IMR-90 (cell line): ENCODE measurements around the gene SNTG2. TPM values are rescaled to one million over a fixed set of nuclear protein-coding genes. Genes with fewer than 3 reads are reported as not detected.

Experiments used
- ATAC-seq: fragments of 200-7000 bp; cut with Tn5 transposase; 2 replicates; pipeline ENCODE4 v1.9.1; 2020; ENCODE audit warnings: low read depth, mild to moderate bottlenecking, moderate library complexity
- BruUV-seq: library from RNA; stranded (reverse); fragments of 400-500 nt; replicated peaks from 2 replicates; lab custom pipeline; 2021; lab: Mats Ljungman, UMichigan
- CTCF ChIA-PET: fragments of 300-600 bp; formaldehyde crosslinking; extraction: SDS; loops from one replicate; lab custom pipeline; 2021; ENCODE audit warnings: antibody characterized with exemption; lab: Yijun Ruan, JAX
- POLR2A ChIA-PET: fragments of 300-600 bp; sonication (Branson Sonifier 250); formaldehyde crosslinking; loops from one replicate; lab custom pipeline; 2022; ENCODE audit warnings: antibody characterized with exemption; ENCODE audit not compliant: unreplicated experiment; lab: Charles Lee
- DNase-seq: peaks from one replicate; pipeline ENCODE4 v3.0.0; 2013
- H2AFZ ChIP-seq: replicated peaks from 2 replicates; pipeline ENCODE3; 2013; ENCODE audit warnings: low read length, mild to moderate bottlenecking; ENCODE audit not compliant: poor library complexity
- H2AK5ac ChIP-seq: 2 replicates; pipeline ENCODE4 v1.6.1; 2013; ENCODE audit warnings: low read depth, low read length, inconsistent platforms
- H2AK9ac ChIP-seq: replicated peaks from 2 replicates; pipeline ENCODE3; 2013; ENCODE audit warnings: mild to moderate bottlenecking, low read depth, low read length, moderate library complexity; ENCODE audit not compliant: poor library complexity
- H2BK120ac ChIP-seq: 2 replicates; pipeline ENCODE4 v1.6.1; 2013; ENCODE audit warnings: low read depth, low read length, inconsistent platforms
- H2BK15ac ChIP-seq: 3 replicates; pipeline ENCODE4 v1.6.1; 2013; ENCODE audit warnings: low read depth, low read length, inconsistent platforms
- H2BK20ac ChIP-seq: 2 replicates; pipeline ENCODE4 v1.6.1; 2013; ENCODE audit warnings: low read depth, mild to moderate bottlenecking, inconsistent platforms, low read length, moderate library complexity
- H2BK5ac ChIP-seq: 2 replicates; pipeline ENCODE4 v1.6.1; 2013; ENCODE audit warnings: mild to moderate bottlenecking, low read depth, low read length, inconsistent platforms; ENCODE audit not compliant: poor library complexity, severe bottlenecking
- H3K14ac ChIP-seq: replicated peaks from 2 replicates; pipeline ENCODE4 v1.6.1; 2013; ENCODE audit warnings: low read depth, low read length, inconsistent platforms
- H3K18ac ChIP-seq: 2 replicates; pipeline ENCODE4 v1.6.1; 2013; ENCODE audit warnings: low read depth, low read length, control low read depth
- H3K23ac ChIP-seq: 2 replicates; pipeline ENCODE4 v1.6.1; 2013; ENCODE audit warnings: low read depth, low read length, inconsistent platforms
- H3K27ac ChIP-seq: 2 replicates; pipeline ENCODE4 v1.5.1; 2013; ENCODE audit warnings: mild to moderate bottlenecking, control low read depth, low read length; ENCODE audit not compliant: insufficient read depth
- H3K27me3 ChIP-seq: 2 replicates; pipeline ENCODE4 v1.6.1; 2013; ENCODE audit warnings: low read length; ENCODE audit not compliant: control insufficient read depth, insufficient read depth
- H3K36me3 ChIP-seq: 2 replicates; pipeline ENCODE4 v1.6.1; 2013; ENCODE audit warnings: low read length, mixed read lengths; ENCODE audit not compliant: control insufficient read depth, insufficient read depth
- H3K4ac ChIP-seq: 2 replicates; pipeline ENCODE4 v1.6.1; 2013; ENCODE audit warnings: low read depth, low read length, inconsistent platforms
- H3K4me1 ChIP-seq: 2 replicates; pipeline ENCODE4 v1.6.1; 2013; ENCODE audit warnings: low read length, mixed read lengths; ENCODE audit not compliant: control insufficient read depth, insufficient read depth
- H3K4me2 ChIP-seq: 2 replicates; pipeline ENCODE4 v1.6.1; 2013; ENCODE audit warnings: low read depth, mild to moderate bottlenecking, control low read depth, low read length, moderate library complexity
- H3K4me3 ChIP-seq: 2 replicates; pipeline ENCODE4 v1.5.1; 2013; ENCODE audit warnings: low read depth, mild to moderate bottlenecking, control low read depth, low read length, moderate library complexity; ENCODE audit not compliant: insufficient read depth
- H3K56ac ChIP-seq: 2 replicates; pipeline ENCODE4 v1.6.1; 2013; ENCODE audit warnings: low read length, inconsistent platforms; ENCODE audit not compliant: insufficient read depth; ENCODE audit errors: extremely low read depth
- H3K79me1 ChIP-seq, 2 experiments: 2 replicates each; pipeline ENCODE4 v1.6.1; 2013; ENCODE audit warnings: low read length in 2 of 2, inconsistent platforms in 1 of 2, low read depth in 1 of 2
- H3K9ac ChIP-seq: 2 replicates; pipeline ENCODE4 v1.6.1; 2013; ENCODE audit warnings: low read depth, low read length, control low read depth
- H3K9me1 ChIP-seq: 2 replicates; pipeline ENCODE4 v1.6.1; 2013; ENCODE audit warnings: low read length, inconsistent platforms; ENCODE audit not compliant: insufficient read depth
- H3K9me3 ChIP-seq: 2 replicates; pipeline ENCODE4 v1.6.1; 2013; ENCODE audit warnings: low read length; ENCODE audit not compliant: control insufficient read depth, insufficient read depth
- H4K20me1 ChIP-seq: 2 replicates; pipeline ENCODE4 v1.6.1; 2013; ENCODE audit warnings: low read length, inconsistent platforms; ENCODE audit not compliant: insufficient read depth
- H4K5ac ChIP-seq: 2 replicates; pipeline ENCODE4 v1.6.1; 2013; ENCODE audit warnings: mild to moderate bottlenecking, low read depth, low read length, control low read depth
- H4K8ac ChIP-seq, 2 experiments: 2 replicates each; pipeline ENCODE4 v1.6.1; 2013; ENCODE audit warnings: low read depth in 2 of 2, low read length in 2 of 2, control low read depth in 1 of 2, inconsistent platforms in 1 of 2
- H4K91ac ChIP-seq: 2 replicates; pipeline ENCODE4 v1.6.1; 2013; ENCODE audit warnings: low read depth, low read length, inconsistent platforms; ENCODE audit not compliant: insufficient read depth
- BHLHE40 ChIP-seq: fragments of 150-350 bp; IDR thresholded peaks from 2 replicates; pipeline ENCODE4 v1.6.1; 2016; ENCODE audit warnings: mild to moderate bottlenecking, low read depth, low read length
- WGBS, 2 experiments: methylation state at CpG; one replicate each; pipeline versions ENCODE4 v1.1.5 to v1.1.7; 2013; ENCODE audit warnings: missing lambda C conversion rate in 2 of 2; ENCODE audit not compliant: insufficient read length in 1 of 2; ENCODE audit errors: extremely low coverage in 2 of 2; 5-methylcytosine and 5-hydroxymethylcytosine counted together
- dilution Hi-C: fragments of 300-500 bp; cut with HindIII; formaldehyde crosslinking; loops from one replicate; pipeline ENCODE4 v1.14.3; 2018; ENCODE audit warnings: low sequenced_read_pairs; ENCODE audit not compliant: unreplicated experiment
- in situ Hi-C: fragments of 300-500 bp; cut with MboI; formaldehyde crosslinking; loops from 3 replicates; pipeline ENCODE4 v1.14.3; 2019; ENCODE audit warnings: low sequenced_read_pairs, inconsistent platforms, mixed read lengths
- intact Hi-C: fragments of 100-400 bp; cut with micrococcal nuclease; formaldehyde crosslinking; loops from 2 replicates; pipeline ENCODE4 v1.10.0; 2022
- polyA plus RNA-seq, 3 experiments: library from polyadenylated mRNA; depleted of rRNA; stranded (reverse); fragments of >200 nt; gene quantifications; 2 replicates each; pipeline ENCODE4 v1.2.3, GENCODE V29; 2012; ENCODE audit warnings: low replicate concordance in 1 of 3
- total RNA-seq: library from RNA; depleted of rRNA; stranded (reverse); fragments of >200 nt; gene quantifications from 2 replicates; pipeline ENCODE4 v1.2.3, GENCODE V29; 2012

SNTG2 gene
- total and polyA plus RNA-seq, 2 of the 4 experiments (the other 2 are of a cell fraction): under 0.01 to 0.17 TPM

- no TSS peak for BruUV-seq
- H2AK9ac ChIP-seq: no peak overlapping the region
- ChIA-PET CTCF (interaction anchor here (0.9 kb wide), 1 partner anchor 30 kb away, joined by 3 read pairs; no protein-coding TSS in a partner anchor), POLR2A (no interaction called here)
- no peaks in the 10 kb centered on the region for H3K27me3 ChIP-seq
- no peak overlapping the region for H3K18ac ChIP-seq
- DNase-seq (no peak), ATAC-seq (no peak)
- H2AK5ac ChIP-seq: no peak overlapping the region
- H3K79me1 ChIP-seq: no peaks in the 10 kb centered on the region
- no peak for TF ChIP-seq BHLHE40
- H2AFZ ChIP-seq: no peak overlapping the region
- H2BK15ac ChIP-seq: no peak overlapping the region
- no peaks in the 10 kb centered on the region for H3K4me1 ChIP-seq
- H3K4ac ChIP-seq: no peak overlapping the region
- no peak overlapping the region for H2BK20ac ChIP-seq
- no peak overlapping the region for H3K14ac ChIP-seq
- H4K20me1 ChIP-seq: no peaks in the 10 kb centered on the region
- no peaks in the 10 kb centered on the region for H3K36me3 ChIP-seq
- H2BK120ac ChIP-seq: no peak overlapping the region
- H3K9me3 ChIP-seq: peaks cover 20% of the 10 kb centered on the region
- WGBS, 2 experiments: no CpG with 5 or more reads among the region's 7 CpGs
- H3K56ac ChIP-seq: no peak overlapping the region
- no peak overlapping the region for H3K23ac ChIP-seq
- H3K4me2 ChIP-seq: no peak overlapping the region
- H2BK5ac ChIP-seq: no peak overlapping the region
- intact Hi-C loops: no loop called here
- no peak overlapping the region for H3K9ac ChIP-seq
- H3K27ac ChIP-seq: no peak overlapping the region
- no peak overlapping the region for H4K5ac ChIP-seq
- no peaks in the 10 kb centered on the region for H3K9me1 ChIP-seq
- H4K91ac ChIP-seq: no peak overlapping the region
- dilution Hi-C loops: no loop called here
- H3K4me3 ChIP-seq: no peak overlapping the region
- in situ Hi-C loops: no loop called here
- H4K8ac ChIP-seq: no peak overlapping the region
These were observed 444.2 kb downstream of the SNTG2 start for GRCh38 chr2:1394709-1395408.
